GM23338 (cell line): ENCODE measurements around the gene CH25H. TPM values are rescaled to one million over a fixed set of nuclear protein-coding genes. Genes with fewer than 3 reads are reported as not detected.

ENCODE experiments used
- ATAC-seq: fragments of 200-7000 bp; cut with Tn5 transposase; 3 replicates; pipeline ENCODE4 v1.9.1; 2020
- DNase-seq: peaks from one replicate; pipeline ENCODE4 v3.0.0-alpha.2; 2015; ENCODE audit warnings: low spot score
- H2AFZ ChIP-seq: fragments of 200-600 bp; sonication (generic); 2 replicates; pipeline ENCODE4 v1.8.0; 2016; ENCODE audit warnings: antibody characterized with exemption, mild to moderate bottlenecking, moderate library complexity
- H3F3A ChIP-seq: fragments of 200-600 bp; sonication (generic); replicated peaks from 2 replicates; pipeline ENCODE4 v1.8.0; 2017; ENCODE audit warnings: antibody characterized with exemption, mixed run types, low read depth
- H3K27ac ChIP-seq: fragments of 200-600 bp; sonication (generic); 2 replicates; pipeline ENCODE4 v1.6.1; 2016; ENCODE audit warnings: low read depth
- H3K27me3 ChIP-seq: fragments of 200-600 bp; sonication (generic); 2 replicates; pipeline ENCODE4 v1.8.0; 2016; ENCODE audit warnings: mild to moderate bottlenecking, mixed run types, moderate library complexity; ENCODE audit not compliant: insufficient read depth
- H3K36me3 ChIP-seq: fragments of 200-600 bp; sonication (generic); 2 replicates; pipeline ENCODE4 v1.8.0; 2016; ENCODE audit warnings: mild to moderate bottlenecking; ENCODE audit not compliant: insufficient read depth
- H3K4me1 ChIP-seq: fragments of 200-600 bp; sonication (generic); 2 replicates; pipeline ENCODE4 v1.8.0; 2016; ENCODE audit warnings: mild to moderate bottlenecking, moderate library complexity; ENCODE audit not compliant: insufficient read depth
- H3K4me2 ChIP-seq: fragments of 200-600 bp; sonication (generic); 2 replicates; pipeline ENCODE4 v1.7.1; 2017; ENCODE audit warnings: mixed run types
- H3K4me3 ChIP-seq: fragments of 200-600 bp; sonication (generic); 2 replicates; pipeline ENCODE4 v1.6.1; 2016; ENCODE audit warnings: mixed run types
- H3K79me2 ChIP-seq: fragments of 200-600 bp; sonication (generic); replicated peaks from 2 replicates; pipeline ENCODE4 v1.8.0; 2017; ENCODE audit warnings: mild to moderate bottlenecking; ENCODE audit not compliant: insufficient read depth
- H3K9me2 ChIP-seq: fragments of 200-600 bp; sonication (generic); 2 replicates; pipeline ENCODE4 v1.8.0; 2017; ENCODE audit not compliant: insufficient read depth
- H4K20me1 ChIP-seq: fragments of 200-600 bp; sonication (generic); replicated peaks from 2 replicates; pipeline ENCODE4 v1.8.0; 2017; ENCODE audit warnings: mild to moderate bottlenecking; ENCODE audit not compliant: insufficient read depth
- H3K27ac Mint-ChIP-seq: 2 replicates; pipeline ENCODE4 v1.8.0; 2020; ENCODE audit warnings: inconsistent platforms, mild to moderate bottlenecking, moderate library complexity, mixed read lengths
- H3K27me3 Mint-ChIP-seq: 3 replicates; pipeline ENCODE4 v1.8.0; 2022; ENCODE audit warnings: low read depth, mild to moderate bottlenecking, moderate library complexity, mixed read lengths, inconsistent platforms; ENCODE audit not compliant: insufficient read depth, poor library complexity
- H3K36me3 Mint-ChIP-seq: 3 replicates; pipeline ENCODE4 v1.8.0; 2021; ENCODE audit warnings: low read depth, mild to moderate bottlenecking, inconsistent platforms, moderate library complexity, mixed read lengths
- H3K4me1 Mint-ChIP-seq: 3 replicates; pipeline ENCODE4 v1.8.0; 2020; ENCODE audit warnings: mild to moderate bottlenecking, inconsistent platforms, mixed read lengths
- H3K4me3 Mint-ChIP-seq: 3 replicates; pipeline ENCODE4 v1.8.0; 2021; ENCODE audit warnings: moderate library complexity, mild to moderate bottlenecking, inconsistent platforms, mixed read lengths
- H3K9me3 Mint-ChIP-seq: 3 replicates; pipeline ENCODE4 v1.8.0; 2020; ENCODE audit warnings: moderate library complexity, mild to moderate bottlenecking, inconsistent platforms, mixed read lengths
- CREB1 ChIP-seq: fragments of 250-450 bp; sonication (Bioruptor Pico); IDR thresholded peaks from 2 replicates; pipeline ENCODE4 v1.5.0; 2020; ENCODE audit warnings: low read depth, mild to moderate bottlenecking, moderate library complexity
- CTCF ChIP-seq, 2 experiments: fragments of 200-600 bp in 1 of 2; sonication (generic) in 1 of 2; conservative IDR thresholded peaks; 2 replicates each; pipeline versions ENCODE4 v1.5.1 to v1.6.1; 2016 to 2017; ENCODE audit warnings: antibody characterized with exemption in 2 of 2, low read depth in 2 of 2, mild to moderate bottlenecking in 2 of 2, moderate library complexity in 1 of 2
- ETS1 ChIP-seq: IDR thresholded peaks from 2 replicates; pipeline ENCODE4 v1.6.1; 2016; ENCODE audit warnings: antibody characterized with exemption
- EZH2 ChIP-seq: fragments of 200-600 bp; sonication (generic); IDR thresholded peaks from one replicate; pipeline ENCODE4 v1.8.0; 2017; ENCODE audit warnings: antibody characterized with exemption, mild to moderate bottlenecking, low read depth; ENCODE audit not compliant: unreplicated experiment
- EZH2phosphoT487 ChIP-seq: fragments of 200-600 bp; sonication (generic); IDR thresholded peaks from one replicate; pipeline ENCODE4 v1.8.1; 2018; ENCODE audit warnings: antibody characterized with exemption; ENCODE audit not compliant: unreplicated experiment
- JUNB ChIP-seq: IDR thresholded peaks from one replicate; pipeline ENCODE4 v1.6.1; 2016; ENCODE audit warnings: antibody characterized with exemption; ENCODE audit not compliant: unreplicated experiment
- NANOG ChIP-seq: IDR thresholded peaks from 2 replicates; pipeline ENCODE4 v1.6.1; 2016; ENCODE audit warnings: antibody characterized with exemption, borderline replicate concordance
- POLR2AphosphoS5 ChIP-seq: IDR thresholded peaks from 2 replicates; pipeline ENCODE4 v1.6.1; 2016; ENCODE audit warnings: antibody characterized with exemption, low read depth
- REST ChIP-seq: IDR thresholded peaks from one replicate; pipeline ENCODE4 v1.6.1; 2018; ENCODE audit warnings: antibody characterized with exemption; ENCODE audit not compliant: unreplicated experiment
- STAT1 ChIP-seq: IDR thresholded peaks from one replicate; pipeline ENCODE4 v1.6.1; 2016; ENCODE audit warnings: antibody characterized with exemption; ENCODE audit not compliant: unreplicated experiment
- ZNF114 ChIP-seq: fragments of 250-450 bp; sonication (Bioruptor Pico); IDR thresholded peaks from 2 replicates; pipeline ENCODE4 v1.5.0; 2020; ENCODE audit warnings: mild to moderate bottlenecking, moderate library complexity
- ZNF331 ChIP-seq: fragments of 250-450 bp; sonication (Bioruptor Pico); IDR thresholded peaks from 2 replicates; pipeline ENCODE4 v1.5.0; 2020; ENCODE audit warnings: low read depth, mild to moderate bottlenecking, moderate library complexity
- ZNF462 ChIP-seq: fragments of 250-450 bp; sonication (Bioruptor Pico); IDR thresholded peaks from 2 replicates; pipeline ENCODE4 v1.5.0; 2020; ENCODE audit warnings: mild to moderate bottlenecking, moderate library complexity
- polyA plus RNA-seq: library from polyadenylated mRNA; unstranded; fragments of >200 nt; fragmentation: Nextera tagmentation; extraction: Ambion mirVana; gene quantifications from 2 replicates; pipeline ENCODE4 v1.2.1, GENCODE V29; 2016
- total RNA-seq: library from RNA; depleted of rRNA; stranded (reverse); fragments of >200 nt; shearing (Covaris generic); gene quantifications from 2 replicates; pipeline ENCODE4 v1.2.3, GENCODE V29; 2014

The CH25H gene
- total and polyA plus RNA-seq, 2 experiments from 2014 or later, result 1.3 to 1.7 TPM

- no peak for TF ChIP-seq STAT1
- no peak for TF ChIP-seq EZH2phosphoT487
- TF ChIP-seq CREB1, result no peak
- TF ChIP-seq REST, result no peak
- no peak for TF ChIP-seq JUNB
- no peak for TF ChIP-seq ETS1
- no peak for TF ChIP-seq POLR2AphosphoS5
Measured at GRCh38 chr10:89159316-89159715, 47.8 kb downstream of the CH25H start (continued).

- H3K9me3 Mint-ChIP-seq, result no peaks in the 10 kb centered on the region
- H4K20me1 ChIP-seq, result no peaks in the 10 kb centered on the region
- H3K4me1 ChIP-seq, result no peaks in the 10 kb centered on the region
- ATAC-seq (no peak), DNase-seq (no peak)
- no peak overlapping the region for H3K4me3 Mint-ChIP-seq
- H3K9me2 ChIP-seq, result no peaks in the 10 kb centered on the region
- H3K79me2 ChIP-seq, result no peaks in the 10 kb centered on the region
- no peak overlapping the region for H2AFZ ChIP-seq
- H3F3A ChIP-seq, result no peaks in the 10 kb centered on the region
- no peak overlapping the region for H3K27ac ChIP-seq
- H3K4me2 ChIP-seq, result no peak overlapping the region
- H3K4me3 ChIP-seq, result no peak overlapping the region
- no peaks in the 10 kb centered on the region for H3K27me3 Mint-ChIP-seq
- H3K36me3 ChIP-seq, result no peaks in the 10 kb centered on the region
- H3K27ac Mint-ChIP-seq, result no peak overlapping the region
- H3K4me1 Mint-ChIP-seq, result no peaks in the 10 kb centered on the region
- no peaks in the 10 kb centered on the region for H3K36me3 Mint-ChIP-seq
- H3K27me3 ChIP-seq, result no peaks in the 10 kb centered on the region
- TF ChIP-seq EZH2 (no peak), ZNF331 (CRISPR knock-in tag) (no peak), NANOG (no peak), EZH2phosphoT487 (no peak), ZNF114 (CRISPR knock-in tag) (no peak), ZNF462 (CRISPR knock-in tag) (no peak), CTCF (conservative IDR thresholded peaks at IDR 0.05; ENCODE audit: low read depth in 2 of 2) (no peak), CREB1 (no peak)
Measured at GRCh38 chr10:89158446-89158845, 48.7 kb downstream of the CH25H start.
